Endothelial cell of umbilical vein (primary cell): Measurements from ENCODE around the gene ARMC7.

Source experiments
- CTCF ChIP-seq, 2 donors: IDR thresholded peaks; 1 replicate in 1 of 2; 2 replicates in 1 of 2; pipeline ENCODE4 v1.5.1; 2011; ENCODE audit warnings: low read length in 2 of 2, mild to moderate bottlenecking in 2 of 2, moderate library complexity in 2 of 2, control low read depth in 1 of 2, inconsistent platforms in 1 of 2, low read depth in 1 of 2; ENCODE audit not compliant: insufficient read depth in 1 of 2; ENCODE audit errors: extremely low read depth in 1 of 2
- EZH2 ChIP-seq: IDR thresholded peaks from 2 replicates; pipeline ENCODE4 v1.6.1; 2012; ENCODE audit warnings: borderline replicate concordance, low read depth, mild to moderate bottlenecking, moderate library complexity, low read length, inconsistent platforms; ENCODE audit not compliant: severe bottlenecking
- FOS ChIP-seq: IDR thresholded peaks from 2 replicates; pipeline ENCODE4 v1.6.1; 2011; ENCODE audit warnings: mild to moderate bottlenecking, low read length, moderate library complexity, borderline replicate concordance; ENCODE audit not compliant: insufficient read depth
- MYC ChIP-seq: IDR thresholded peaks from one replicate; pipeline ENCODE4 v1.6.1; 2011; ENCODE audit warnings: mild to moderate bottlenecking, low read depth, low read length
- POLR2AphosphoS5 ChIP-seq: IDR thresholded peaks from 2 replicates; pipeline ENCODE4 v1.6.1; 2012; ENCODE audit warnings: low read depth, mild to moderate bottlenecking, control low read depth, low read length, moderate library complexity; ENCODE audit not compliant: insufficient read depth

DNA sequence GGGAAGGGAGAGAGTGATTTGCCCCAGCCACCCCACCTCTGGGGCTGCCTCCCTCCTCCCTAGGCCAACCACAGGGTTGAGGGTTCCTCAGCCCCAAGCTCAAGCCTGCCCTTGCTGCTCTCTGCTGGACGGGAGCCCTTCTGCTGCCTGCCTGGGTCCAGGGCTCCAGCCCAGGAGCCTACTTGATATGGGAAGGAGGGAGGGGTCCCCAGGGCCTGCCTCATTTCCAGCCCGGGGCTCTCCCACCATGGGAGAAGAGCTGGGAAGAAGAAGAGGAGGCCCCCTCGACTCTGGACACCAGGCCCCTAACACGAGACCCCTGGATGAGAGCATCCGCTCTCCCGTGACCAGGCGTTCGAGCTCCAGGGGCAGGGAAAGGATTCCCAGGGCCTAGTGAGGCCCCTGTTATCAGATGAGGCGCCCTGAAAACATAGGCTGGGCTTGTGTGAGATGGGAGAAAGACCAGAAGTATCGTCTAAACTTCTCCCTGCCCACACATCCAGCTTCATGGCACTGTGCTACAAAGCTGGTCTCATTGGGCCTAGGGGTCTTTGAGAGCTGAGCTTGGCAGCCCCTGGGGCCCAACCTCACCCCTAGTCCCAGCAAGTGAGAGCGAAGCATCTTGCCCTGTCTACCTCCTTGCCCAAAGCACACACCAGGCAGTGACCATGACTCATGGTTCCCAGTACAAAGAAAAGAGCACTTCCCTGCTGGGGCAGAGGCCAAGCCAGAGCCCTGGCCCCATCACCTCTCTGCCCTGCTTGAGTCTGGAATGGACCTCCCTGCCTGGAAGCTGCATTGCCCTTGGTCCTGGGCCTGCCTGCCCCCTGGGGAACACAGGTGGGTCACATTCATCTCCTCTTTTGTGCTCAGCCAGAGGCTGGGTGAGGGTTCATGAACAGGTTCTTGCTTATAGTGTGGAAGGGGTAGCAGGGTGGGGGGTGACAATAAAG is 21.0 kb upstream of the ARMC7 start:
- TF ChIP-seq POLR2AphosphoS5 (peak; percentile 64), CTCF (IDR thresholded peaks at IDR 0.05; ENCODE audit: extremely low read depth in 1 of 2, insufficient read depth in 1 of 2, low read depth in 1 of 2, low read length in 2 of 2) (no peak), MYC (no peak), FOS (peak; percentile 65), EZH2 (no peak)
